ENCODE data around the gene GAPVD1.
"Not testable (repeated sequence)": the region's sequence is repeated elsewhere in the genome, so short reads cannot be mapped to it uniquely, and the experiment has no call there.

Gene GAPVD1

DNA sequence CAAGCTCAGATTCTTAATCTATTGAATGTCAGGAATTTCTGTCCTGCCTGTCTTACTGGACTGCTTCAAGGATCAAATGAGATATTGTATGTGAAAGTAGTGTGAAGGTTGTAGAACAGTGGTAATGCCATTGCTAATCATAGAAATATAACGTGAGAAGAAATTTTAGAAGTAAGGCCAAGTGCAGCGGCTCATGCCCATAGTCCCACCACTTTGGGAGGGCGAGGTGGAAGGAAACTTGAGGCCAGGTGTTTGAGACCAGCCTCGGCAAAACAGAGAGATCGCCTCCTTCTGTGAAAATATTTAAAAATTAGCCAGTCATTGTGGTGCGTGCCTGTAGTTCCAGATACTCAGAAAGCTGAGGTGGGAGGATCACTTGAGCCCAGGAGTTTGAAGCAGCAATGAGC, 15.4 kb upstream of the GAPVD1 start:
- no peak for DNase-seq (ENCODE audit: low read depth)

DNA sequence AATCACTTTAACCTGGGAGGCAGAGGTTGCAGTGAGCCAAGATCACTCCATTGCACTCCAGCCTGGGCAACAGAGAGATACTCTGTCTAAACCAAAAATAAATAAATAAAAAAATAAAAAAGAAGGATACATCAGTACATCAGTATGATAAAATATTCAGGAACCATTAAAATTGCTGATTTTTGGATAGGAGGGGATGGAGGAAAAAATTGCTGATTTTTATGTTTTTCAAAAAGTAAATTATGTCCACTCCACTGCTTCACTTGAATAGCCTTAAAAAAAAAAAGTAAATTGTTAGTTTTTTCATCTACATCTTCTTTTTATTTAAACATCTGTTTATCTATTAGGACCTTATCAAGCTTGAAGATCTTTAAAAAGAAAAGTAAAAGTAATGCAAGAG, 7.4 kb upstream of the GAPVD1 start:
- DNase-seq (ENCODE audit: low read depth) = no peak

DNA sequence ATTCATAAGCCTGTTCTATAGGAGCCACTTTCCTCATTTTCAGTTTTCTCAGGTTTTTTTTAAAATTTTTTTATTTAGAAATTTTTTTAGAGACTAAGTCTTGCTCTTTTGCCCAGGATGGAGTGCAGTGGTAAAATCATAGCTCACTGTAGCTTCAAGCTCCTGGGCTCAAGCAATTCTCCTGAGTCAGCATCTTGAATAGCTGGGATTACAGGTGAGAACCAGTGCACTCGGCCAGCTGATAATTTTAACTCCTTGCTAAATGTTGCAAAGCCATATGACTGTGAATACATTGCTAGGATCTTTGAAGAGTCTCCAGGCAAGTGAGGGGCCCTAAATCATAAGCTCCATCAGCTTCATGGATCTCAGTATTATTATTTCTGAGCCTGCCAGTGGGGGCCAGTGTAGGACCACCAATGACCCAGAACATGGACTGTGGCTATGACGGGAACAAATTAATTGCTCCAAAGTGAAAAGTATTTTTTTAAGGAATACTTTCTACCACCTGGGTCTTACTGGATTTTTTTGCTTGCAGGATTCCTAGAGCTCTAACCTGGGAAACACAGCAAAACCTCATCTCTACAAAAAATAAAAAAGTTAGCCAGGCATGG, 5.7 kb upstream of the GAPVD1 start:
- DNase-seq (ENCODE audit: low read depth) = no peak

DNA sequence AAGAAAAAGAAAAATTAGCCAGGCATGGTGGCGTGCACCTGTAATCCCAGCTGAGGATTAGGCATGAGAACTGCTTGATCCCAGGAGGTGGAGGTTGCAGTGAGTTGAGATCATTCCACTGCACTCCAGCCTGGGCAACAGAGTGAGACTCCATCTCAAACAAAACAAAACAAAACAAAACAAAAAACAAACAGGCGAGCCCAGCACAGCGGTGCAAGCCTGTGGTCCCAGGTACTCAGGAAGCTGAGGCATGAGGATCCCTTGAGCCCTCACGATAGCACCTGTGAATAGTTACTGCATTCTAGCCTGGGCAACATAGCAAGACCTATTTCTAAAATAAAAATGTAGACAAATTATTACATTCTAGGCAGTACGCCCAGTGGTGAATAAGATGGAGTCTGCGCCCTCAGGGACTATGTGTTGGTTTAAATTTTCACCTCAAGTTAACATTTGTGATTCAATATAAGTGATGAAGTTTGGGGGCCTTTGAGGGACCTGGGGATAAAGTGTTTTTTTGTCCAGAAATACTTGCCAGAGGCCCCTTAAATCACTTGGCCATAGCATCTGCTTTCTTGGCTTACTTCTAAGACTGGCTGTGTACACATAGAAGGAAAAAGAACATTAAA, 3.4 kb upstream of the GAPVD1 start:
- DNase-seq (ENCODE audit: low read depth) = no peak

DNA sequence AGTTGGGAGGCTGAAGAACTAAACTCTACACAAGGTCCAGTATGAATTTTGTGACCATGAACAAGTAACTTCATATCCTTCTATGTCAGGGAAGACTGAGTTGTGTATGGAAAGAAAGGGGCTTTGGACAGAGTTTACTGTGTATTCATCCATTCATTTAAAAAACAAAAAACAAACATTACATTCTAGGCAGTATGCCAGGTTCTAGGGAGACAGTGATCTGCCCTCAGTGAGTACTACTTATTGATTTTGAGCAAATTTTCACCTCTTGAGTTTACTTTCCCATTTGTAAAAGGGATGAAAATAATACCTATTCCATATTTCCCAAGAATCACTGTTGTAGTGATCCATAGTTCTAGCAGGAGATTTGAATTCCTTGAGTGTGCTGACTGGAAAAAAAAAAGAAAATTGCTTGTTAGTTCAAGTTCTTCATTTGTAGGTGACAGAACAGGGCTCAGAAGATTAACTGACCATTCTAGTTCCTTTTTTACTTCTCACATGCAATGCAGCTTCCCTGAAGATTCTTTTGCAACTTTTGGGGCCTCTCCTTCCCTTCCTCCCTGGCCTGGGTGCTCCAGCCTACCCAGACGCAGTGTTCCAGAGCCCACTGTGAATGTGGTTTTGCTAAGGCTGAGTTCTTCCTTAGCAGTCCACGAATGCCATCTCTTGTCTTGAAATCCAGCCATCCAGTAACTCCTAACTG, 2.6 kb upstream of the GAPVD1 start:
- DNase-seq (ENCODE audit: low read depth) = no peak

DNA sequence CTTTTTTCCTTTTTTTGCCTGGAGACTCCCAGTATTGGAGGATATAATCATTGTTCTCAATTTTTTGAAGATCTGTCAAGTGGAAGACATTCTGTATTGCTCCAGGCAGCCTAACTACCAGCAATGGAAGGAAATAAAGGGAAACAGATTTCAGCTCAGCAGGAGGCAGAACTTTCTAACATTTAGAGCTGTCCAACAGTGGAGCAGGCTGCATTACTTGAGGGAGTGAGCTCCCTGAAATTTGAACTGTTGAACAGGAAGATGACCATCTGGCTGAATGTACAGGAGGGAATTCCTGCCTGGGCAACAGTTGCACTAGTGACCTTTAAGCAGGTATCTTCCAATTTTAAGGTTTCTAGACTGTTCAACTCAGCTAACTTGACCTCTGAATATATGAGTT, 1.1 kb upstream of the GAPVD1 start:
- DNase-seq (ENCODE audit: low read depth) = no peak

DNA sequence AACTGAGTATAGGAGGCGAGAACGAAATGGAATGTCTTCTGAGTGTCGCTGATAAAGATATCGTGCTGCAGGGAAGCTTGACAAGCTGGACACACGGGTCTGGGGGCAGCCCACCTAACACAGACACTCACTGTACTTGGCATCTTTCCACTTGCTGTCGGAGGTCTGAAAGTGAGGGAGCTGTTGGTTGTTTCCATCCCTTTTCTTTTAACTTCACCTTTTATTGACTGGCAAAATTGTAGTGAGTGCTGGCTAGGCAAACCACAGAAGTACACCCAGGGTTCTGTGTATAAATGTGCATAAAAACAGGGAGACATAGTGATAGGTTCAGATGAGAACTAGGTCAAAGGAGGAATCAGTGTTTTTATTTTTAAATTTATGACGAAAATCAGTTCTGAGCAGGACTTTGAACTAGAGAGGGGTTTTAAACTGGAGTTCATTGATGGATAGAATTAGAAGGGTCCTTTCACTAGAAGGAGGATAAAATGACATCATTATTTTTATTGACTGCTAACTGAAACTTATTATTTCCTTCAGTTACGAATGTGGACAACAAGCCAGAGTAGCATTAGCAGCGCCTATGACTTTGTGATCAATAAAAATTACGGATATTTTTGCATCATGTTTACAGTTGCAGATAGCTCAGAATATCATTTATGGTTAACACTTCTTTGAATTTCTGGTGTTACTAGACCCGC, 817 bp downstream of the GAPVD1 start:
- no peak for DNase-seq (ENCODE audit: low read depth)

DNA sequence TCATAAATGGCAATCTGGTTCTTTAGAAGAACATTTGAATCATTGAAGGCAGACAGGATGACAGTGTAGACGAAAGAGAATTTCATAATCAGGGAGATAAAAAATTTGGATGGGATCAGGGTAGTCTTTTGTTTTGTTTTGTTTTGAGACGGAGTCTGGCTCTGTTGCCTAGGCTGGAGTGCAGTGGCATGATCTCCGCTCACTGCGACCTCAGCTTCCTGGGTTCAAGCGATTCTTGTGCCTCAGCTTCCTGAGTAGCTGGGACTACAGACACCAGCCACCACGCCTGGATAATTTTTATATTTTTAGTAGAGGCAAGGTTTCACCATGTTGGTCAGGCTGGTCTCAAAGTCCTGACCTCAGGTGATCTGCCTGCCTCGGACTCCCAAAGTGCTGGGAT, 2.4 kb downstream of the GAPVD1 start:
- DNase-seq (ENCODE audit: low read depth) = not testable (repeated sequence)

DNA sequence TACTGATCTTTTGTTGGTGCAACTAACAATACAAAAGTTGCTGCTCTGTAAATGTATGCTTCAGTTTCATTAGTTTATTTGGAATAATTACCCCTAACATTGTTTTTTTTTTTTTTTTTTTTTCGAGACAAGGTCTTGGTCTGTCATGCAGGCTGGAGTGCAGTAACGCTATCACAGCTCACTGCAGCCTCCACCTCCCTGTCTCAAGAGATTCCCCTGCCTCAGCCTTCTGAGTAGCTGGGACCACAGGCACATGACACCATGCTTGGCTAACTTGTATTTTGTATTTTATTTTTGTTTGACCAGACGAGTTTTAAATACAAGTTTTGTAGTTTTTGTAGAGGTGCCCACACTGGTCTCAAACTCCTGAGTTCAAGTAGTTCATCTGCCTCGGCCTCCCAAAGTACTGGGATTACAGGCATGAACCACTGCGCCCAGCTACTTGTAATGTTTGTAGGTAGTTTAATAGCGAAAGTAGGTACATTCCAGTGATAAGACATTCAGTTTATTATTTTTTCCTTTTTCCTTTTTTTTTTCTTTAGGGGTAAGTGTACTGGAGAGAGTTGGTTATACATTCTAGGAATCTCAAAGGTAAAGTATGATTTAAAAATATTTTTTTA, 6.9 kb downstream of the GAPVD1 start:
- DNase-seq (ENCODE audit: low read depth) = no peak

DNA sequence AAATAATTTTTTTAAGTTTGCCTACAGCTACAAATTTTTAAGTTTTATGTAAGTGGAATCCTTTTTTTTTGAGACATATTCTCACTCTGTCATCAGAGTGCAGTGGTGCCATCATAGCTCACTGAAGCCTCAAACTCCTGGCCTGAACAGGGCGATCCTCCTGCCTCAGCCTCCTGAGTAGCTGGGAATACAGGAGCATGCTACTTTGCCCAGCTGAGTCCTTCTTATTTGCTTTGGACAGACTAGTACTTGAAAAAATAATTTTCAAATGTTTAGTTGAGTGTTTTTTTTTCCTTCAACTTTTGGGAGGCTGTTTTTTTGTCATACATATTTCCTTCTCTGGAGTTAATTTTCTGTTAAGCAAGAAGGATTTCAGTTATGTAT, 7.4 kb downstream of the GAPVD1 start:
- no peak for DNase-seq (ENCODE audit: low read depth)

DNA sequence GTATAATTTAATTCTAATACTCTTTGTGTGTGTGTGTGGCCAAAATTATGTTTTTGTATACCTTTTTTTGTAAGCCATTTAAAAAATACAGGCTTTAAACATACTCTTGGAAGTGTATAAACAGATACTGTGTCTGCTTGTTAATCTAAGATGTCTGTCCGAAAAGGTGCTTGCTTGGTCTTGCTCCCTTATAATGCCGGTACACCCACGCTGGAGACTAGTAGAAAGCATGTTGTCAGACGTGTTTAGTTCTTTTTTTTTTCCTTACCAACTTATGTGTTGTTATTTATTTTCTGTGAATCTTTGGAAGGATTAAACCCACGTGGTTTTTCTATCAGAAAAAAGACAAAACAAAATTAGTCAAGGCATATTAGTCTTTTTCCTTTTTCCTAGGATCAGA, 9.5 kb downstream of the GAPVD1 start:
- no peak for DNase-seq (ENCODE audit: low read depth)

DNA sequence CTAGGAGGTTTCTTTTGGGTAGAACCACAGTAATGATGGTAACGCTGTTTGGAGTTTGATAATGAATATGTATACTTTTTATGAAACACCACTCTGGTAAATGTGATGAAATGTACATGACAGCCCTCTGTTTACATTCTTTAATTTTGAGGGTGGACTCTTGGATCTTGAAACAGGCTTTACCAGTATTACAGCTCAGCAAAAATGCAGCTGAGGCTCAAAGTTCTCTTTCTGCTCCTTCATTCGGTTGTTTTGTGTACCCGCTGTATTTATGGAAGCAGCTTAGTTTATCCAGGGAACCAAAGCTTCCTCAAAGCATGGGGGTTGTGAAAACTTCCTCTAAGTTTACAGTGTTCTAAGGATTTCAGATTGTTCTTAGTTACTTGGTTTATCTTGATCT, 11.1 kb downstream of the GAPVD1 start:
- DNase-seq (ENCODE audit: low read depth) = no peak

DNA sequence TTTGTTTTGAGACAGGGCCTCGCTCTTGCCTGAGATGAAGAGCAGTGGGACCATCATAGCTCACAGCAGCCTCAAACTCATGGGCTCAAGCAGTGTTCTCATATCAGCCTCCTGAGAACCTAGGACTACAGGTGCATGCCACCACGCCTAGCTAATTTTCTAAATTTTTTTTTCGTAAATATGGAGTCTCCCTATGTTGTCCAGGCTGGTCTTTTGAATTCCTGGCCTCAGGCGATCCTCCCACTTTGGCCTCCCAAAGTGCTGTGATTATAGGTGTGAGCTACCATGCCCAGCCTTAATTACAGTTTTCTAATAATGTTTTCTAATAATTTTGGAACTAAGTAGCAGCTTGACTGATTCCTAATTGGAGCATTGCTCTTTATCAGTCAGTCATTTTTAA, 15.1 kb downstream of the GAPVD1 start:
- no peak for DNase-seq (ENCODE audit: low read depth)

DNA sequence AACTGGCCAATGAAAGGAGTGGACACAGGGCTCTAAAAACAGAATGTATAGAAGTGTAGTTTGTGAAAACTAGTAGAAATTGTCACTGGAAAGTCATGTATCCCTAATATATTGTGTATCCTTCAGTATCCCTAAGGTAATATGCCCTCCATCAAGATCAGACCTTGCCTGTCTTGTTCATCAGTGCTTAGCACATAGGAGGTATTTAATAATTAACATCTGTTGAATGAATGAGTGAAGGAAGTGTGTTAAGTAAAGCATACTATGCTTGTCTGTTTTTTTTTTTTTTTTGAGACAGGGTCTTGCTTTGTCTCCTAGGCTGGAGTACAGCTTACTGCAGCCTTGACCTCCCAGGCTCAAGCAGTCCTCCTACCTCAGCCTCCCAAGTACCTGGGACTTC, 15.8 kb downstream of the GAPVD1 start:
- DNase-seq (ENCODE audit: low read depth) = no peak

DNA sequence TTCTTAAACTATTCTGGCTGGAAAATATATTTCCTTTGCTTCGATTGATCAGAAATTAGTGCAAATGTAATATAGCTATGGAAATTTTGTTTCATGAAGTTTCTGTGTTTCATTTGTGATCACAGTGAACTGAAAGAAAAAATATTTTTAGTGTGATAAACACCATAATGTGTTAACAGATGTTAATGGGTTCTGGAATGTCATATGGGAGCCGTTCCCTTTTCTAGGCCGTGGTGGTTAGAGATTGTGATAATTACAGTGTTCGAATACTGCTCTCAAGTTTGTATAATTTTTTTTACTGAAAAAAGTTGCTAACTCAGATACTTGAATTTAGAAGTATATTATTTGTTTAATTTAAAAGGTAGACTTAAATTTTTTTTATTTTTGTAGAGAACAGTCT, 19.3 kb downstream of the GAPVD1 start:
- DNase-seq (ENCODE audit: low read depth) = no peak

DNA sequence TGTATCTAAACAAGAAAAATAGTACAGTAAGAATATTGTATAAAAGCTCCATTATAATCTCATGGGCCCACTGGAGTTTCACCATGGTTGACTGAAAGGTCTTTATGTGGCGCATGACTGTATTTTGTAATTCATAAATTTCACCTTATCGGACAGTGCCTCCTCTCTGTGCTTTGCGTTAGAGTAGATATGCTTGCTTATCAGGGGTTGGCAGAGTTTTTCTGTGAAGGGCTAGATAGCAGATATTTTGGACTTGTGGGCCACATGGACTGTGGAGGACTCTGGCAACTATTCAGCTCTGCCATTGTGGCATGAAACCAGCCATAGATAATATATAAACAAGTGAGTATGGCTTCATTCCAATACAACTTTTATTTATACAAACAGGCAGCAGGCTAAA, 23.2 kb downstream of the GAPVD1 start:
- no peak for DNase-seq (ENCODE audit: low read depth)

DNA sequence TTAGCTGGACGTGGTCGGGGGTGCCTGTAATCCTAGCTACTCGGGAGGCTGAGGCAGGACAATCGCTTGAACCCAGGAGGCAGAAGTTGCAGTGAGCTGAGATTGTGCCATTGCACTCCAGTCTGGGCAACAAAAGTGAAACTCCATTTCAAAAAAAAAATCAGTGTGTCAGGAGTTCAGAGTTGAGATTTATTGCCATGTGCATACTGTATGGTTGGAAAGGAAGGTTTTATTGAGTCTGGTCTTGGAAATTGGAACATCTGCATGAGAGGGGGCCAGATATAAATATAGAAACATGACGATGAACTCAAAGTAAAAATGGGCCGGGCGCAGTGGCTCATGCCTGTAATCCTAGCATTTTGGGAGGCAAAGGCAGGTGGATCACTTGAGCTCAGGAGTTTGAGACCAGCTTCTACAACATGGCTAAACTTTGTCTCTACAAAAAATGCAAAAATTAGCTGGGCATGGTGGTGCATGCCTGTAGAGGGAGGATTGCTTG, 25.4 kb downstream of the GAPVD1 start:
- DNase-seq (ENCODE audit: low read depth) = not testable (repeated sequence)

DNA sequence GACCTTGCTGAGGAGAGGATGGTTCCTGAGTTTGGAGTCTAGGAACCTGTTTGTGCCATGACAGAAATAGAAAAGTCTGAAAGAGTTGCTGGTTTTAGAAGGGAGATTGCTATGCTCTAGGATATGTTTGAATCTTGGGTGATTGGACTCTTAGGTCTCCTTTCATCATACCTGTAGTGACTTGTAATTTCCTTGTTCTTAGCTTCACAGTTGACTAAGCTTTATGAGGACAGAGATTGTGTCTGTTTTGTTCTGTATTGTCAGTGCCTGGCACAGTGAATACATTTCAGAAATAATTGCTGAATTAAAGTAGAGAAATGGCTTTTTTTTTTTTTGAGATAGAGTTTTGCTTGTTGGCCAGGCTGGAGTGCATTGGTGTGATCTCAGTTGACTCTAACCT, 31.5 kb downstream of the GAPVD1 start:
- DNase-seq (ENCODE audit: low read depth) = no peak

DNA sequence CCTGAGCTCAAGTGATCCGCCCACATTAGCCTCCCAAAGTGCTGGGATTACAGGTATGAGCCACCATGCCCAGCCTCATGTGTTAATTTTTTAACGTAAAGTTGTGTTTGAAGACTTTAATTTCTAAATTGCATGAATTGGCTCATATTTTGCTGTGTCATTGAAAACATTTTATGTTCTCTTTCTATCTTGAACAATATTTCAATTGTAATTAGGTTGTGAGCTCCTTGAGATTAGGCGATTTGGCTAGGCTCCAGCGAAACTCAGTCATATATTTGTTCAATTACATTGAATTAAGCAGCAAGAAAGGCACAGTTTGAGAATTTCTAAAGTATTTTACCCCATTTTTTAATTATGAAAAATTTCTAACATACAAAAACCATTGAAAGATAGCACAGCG, 34.0 kb downstream of the GAPVD1 start:
- DNase-seq (ENCODE audit: low read depth) = no peak

DNA sequence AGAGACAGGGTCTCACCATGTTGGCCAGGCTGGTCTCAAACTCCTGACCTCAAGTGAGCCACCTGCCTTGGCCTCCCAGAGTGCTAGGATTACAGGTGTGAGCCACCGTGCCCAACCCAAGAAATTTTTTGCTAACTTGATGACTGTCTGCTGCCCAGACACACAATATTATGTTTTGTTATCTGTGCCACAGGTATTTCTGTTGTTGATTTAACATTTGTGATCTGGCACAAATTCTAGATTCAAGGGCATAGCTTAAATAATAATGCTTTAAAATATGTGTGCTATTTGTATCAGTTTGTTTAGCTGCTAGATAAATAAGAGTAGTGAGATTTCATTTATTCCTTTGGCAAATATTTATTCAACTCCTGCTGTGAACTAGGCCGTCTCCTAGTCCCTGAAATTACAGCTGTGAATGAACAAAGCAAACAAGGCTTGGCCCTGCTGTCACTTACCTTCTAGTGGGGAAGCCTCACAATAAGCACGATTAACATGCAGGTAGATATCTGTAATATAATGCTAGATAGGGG, 35.3 kb downstream of the GAPVD1 start:
- no peak for DNase-seq (ENCODE audit: low read depth)

DNA sequence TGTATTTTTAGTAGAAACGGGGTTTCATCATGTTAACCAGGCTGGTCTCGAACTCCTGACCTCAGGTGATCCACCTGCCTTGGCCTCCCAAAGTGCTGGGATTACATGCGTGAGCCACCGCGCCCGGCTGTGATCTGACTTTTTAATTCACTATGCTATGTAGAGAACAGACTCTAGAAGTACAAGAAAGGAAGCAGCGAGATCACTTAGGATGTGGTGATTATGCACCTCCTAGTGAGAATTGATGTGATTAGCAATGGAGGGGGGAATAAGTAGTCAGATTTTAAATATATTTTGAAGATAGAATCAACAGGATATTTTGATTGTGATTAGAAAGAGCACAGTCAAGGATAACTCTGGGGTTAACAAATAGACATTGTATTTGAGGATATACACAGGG, 36.3 kb downstream of the GAPVD1 start:
- DNase-seq (ENCODE audit: low read depth) = no peak

DNA sequence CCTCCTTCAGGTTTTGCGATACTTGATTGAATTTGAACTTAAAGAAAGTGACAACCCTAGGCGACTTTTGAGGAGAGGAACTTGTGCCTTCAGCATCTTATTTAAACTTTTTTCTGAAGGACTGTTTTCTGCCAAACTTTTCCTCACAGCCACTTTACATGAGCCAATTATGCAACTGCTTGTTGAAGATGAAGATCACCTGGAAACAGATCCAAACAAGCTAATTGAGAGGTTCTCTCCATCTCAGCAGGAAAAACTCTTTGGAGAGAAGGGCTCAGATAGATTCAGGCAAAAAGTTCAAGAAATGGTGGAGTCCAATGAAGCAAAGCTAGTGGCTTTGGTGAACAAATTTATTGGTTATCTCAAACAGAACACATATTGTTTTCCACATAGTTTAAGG, 40.6 kb downstream of the GAPVD1 start:
- DNase-seq (ENCODE audit: low read depth) = no peak
